ENCODE measurements around the gene MIER2.

Gene MIER2

DNA sequence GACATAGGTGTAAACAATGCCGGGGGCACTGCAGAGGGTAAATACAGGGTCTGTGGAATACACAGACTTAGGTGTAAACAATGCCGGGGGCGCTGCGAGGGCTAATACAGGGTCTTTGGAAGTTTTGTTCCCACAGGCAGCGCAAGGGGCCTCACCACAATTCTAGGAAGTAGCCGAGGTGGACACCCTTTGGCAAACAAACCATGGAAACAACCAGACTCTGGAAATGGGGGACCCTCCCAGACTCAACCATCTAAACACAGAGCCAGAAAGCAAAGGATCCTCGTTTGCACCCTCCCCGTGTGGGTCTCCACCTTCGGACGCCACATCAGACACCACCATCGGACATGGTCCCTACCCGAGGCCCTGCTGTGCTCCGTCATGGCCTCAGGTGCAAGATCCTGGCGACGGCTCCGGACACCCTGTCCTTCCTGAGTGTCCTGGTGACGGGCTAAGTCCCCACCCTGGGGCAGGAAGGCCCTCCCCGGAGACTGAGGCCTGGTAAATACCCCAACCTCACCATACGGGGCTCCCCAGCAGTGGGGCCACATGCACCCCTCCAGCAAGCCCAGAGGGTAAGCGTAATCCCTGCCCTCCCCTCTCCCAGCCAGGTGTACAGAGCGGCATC, 36.7 kb downstream of the MIER2 start:
- TF ChIP-seq, protein P1, sequence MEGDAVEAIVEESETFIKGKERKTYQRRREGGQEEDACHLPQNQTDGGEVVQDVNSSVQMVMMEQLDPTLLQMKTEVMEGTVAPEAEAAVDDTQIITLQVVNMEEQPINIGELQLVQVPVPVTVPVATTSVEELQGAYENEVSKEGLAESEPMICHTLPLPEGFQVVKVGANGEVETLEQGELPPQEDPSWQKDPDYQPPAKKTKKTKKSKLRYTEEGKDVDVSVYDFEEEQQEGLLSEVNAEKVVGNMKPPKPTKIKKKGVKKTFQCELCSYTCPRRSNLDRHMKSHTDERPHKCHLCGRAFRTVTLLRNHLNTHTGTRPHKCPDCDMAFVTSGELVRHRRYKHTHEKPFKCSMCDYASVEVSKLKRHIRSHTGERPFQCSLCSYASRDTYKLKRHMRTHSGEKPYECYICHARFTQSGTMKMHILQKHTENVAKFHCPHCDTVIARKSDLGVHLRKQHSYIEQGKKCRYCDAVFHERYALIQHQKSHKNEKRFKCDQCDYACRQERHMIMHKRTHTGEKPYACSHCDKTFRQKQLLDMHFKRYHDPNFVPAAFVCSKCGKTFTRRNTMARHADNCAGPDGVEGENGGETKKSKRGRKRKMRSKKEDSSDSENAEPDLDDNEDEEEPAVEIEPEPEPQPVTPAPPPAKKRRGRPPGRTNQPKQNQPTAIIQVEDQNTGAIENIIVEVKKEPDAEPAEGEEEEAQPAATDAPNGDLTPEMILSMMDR (conservative IDR thresholded peaks at IDR 0.05) = no peak
- H3K27ac ChIP-seq = no peak overlapping the region

DNA sequence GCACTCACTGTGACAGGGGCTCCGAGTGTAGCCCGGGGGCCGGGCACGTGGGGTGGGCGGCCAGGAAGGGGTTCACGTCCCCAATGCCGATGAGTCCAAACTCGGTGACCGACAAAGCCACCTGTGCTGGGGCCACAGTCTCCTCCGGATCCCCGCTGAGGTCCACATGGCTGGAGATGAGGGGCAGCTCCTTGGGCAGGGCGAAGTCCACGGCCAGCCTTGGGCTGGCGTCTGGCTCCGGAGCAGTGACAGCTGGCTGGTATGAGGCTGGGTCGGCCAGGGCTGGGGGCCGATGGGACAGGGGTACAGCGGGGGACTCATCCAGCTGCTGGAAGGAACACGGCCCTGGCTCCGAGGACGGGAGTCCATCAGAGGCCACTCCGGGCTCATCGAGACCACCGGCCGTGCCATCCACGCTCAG, 37.5 kb downstream of the MIER2 start:
- TF ChIP-seq, protein P1 (conservative IDR thresholded peaks at IDR 0.05) = no peak
- H3K27ac ChIP-seq = no peak overlapping the region

- no peak overlapping the region for H3K27ac ChIP-seq
Observed at GRCh38 chr19:306151-306900, 38.3 kb downstream of the MIER2 start.

GRCh38 chr19:305240-306150, 39.1 kb downstream of the MIER2 start:
- TF ChIP-seq, protein P1 (conservative IDR thresholded peaks at IDR 0.05) = no peak
- no peak overlapping the region for H3K27ac ChIP-seq

More at GRCh38 chr19:306151-306900, 38.3 kb downstream of the MIER2 start:
- TF ChIP-seq, protein P1 (conservative IDR thresholded peaks at IDR 0.05) = no peak

- H3K27ac ChIP-seq = peak overlapping the region; percentile 47; the same call in 1 of the 2 replicates
Observed at GRCh38 chr19:296476-297225, 47.9 kb downstream of the MIER2 start.

DNA sequence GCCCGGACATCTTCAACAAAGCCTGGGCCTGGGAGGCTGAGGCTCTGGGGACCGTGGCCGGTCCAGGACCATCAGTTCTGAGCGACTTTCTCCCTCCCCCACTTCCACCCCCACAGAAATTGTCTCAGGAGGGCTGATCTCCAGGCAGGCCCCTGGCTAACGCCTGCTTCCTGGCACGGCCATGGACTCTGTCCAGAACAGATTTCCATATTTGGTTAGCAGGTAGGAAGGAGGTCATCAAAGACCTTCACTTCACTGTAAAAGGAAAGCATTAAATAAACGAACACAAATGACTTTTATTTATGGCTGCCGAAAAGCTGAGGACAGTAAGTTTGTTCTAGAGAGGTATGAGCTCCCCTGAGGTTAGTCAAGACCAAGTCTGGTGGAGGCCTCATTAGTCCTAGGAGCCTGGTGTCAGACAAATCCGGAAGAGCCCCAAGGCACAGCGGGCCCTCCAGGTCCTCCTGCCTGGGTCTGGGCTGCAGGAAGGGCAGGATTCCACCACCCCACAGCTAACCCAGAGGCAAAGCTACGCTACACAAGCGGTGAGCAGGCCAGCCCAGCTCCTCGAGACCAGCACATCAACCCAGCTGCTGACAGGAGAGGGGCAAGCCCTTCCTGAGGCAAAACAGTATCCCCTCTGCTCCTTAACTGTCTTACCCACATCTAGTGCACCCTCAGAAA, 48.8 kb downstream of the MIER2 start:
- TF ChIP-seq, protein P1 (conservative IDR thresholded peaks at IDR 0.05) = no peak
- H3K27ac ChIP-seq = peak overlapping the region; percentile 47

More at GRCh38 chr19:296476-297225, 47.9 kb downstream of the MIER2 start:
- TF ChIP-seq, protein P1 (conservative IDR thresholded peaks at IDR 0.05) = no peak
